ENCODE data around the gene NR1H3. TPM values are rescaled to one million over a fixed set of nuclear protein-coding genes. Genes with fewer than 3 reads are reported as not detected.

Gene NR1H3
- total RNA-seq, 3 donors from 2014 or later (not counting 1 experiment from before 2014, with no cell fraction given): 11.3 to 26.0 (median 13.5) TPM

DNA sequence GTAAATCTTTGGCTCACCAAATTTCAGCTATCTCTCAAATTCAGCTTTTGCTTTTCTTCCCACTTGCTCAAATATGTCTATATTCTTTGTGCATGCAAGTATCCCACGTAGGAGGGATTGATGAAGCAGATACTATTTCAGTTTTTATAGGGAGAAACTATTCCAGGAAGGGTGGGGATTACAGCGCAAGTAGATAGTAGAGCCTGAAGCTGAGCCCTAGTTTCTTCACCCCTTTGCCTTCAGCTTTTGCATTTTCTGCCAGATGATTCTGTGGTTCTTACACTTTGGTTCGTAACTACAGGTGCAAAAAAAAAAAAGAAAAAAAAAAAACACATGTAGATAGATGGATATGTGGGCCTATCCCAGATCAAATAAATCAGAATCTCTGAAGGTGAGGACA, 6.0 kb upstream of the NR1H3 start:
- no peak for DNase-seq
- no peak overlapping the region for H3K4me3 ChIP-seq (ENCODE audit: low read length)

GRCh38 chr11:47253660-47254059, 4.1 kb upstream of the NR1H3 start:
- no peak overlapping the region for H3K4me3 ChIP-seq (ENCODE audit: low read length)
- Mint-ChIP-seq H3K27ac (no peak overlapping the region), H3K27me3 (ENCODE audit: low read depth in 2 of 2) (no peaks in the 10 kb centered on the region), H3K9me3 (no peaks in the 10 kb centered on the region), H3K36me3 (no peaks in the 10 kb centered on the region), H3K4me3 (no peak overlapping the region), H3K4me1 (peaks cover 15 to 32% of the 10 kb centered on the region in 2 donors)
- 90% methylated on average over 2 of the region's 2 CpGs for WGBS (ENCODE audit: insufficient coverage)
- TF ChIP-seq, protein P1, sequence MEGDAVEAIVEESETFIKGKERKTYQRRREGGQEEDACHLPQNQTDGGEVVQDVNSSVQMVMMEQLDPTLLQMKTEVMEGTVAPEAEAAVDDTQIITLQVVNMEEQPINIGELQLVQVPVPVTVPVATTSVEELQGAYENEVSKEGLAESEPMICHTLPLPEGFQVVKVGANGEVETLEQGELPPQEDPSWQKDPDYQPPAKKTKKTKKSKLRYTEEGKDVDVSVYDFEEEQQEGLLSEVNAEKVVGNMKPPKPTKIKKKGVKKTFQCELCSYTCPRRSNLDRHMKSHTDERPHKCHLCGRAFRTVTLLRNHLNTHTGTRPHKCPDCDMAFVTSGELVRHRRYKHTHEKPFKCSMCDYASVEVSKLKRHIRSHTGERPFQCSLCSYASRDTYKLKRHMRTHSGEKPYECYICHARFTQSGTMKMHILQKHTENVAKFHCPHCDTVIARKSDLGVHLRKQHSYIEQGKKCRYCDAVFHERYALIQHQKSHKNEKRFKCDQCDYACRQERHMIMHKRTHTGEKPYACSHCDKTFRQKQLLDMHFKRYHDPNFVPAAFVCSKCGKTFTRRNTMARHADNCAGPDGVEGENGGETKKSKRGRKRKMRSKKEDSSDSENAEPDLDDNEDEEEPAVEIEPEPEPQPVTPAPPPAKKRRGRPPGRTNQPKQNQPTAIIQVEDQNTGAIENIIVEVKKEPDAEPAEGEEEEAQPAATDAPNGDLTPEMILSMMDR (IDR thresholded peaks at IDR 0.05): no peak
- no peak for DNase-seq
- intact Hi-C loops (cut with micrococcal nuclease): no loop called here
- no peaks in the 10 kb centered on the region for H3K9me3 ChIP-seq (ENCODE audit: control insufficient read depth, insufficient read depth, low read length)
- H3K27me3 ChIP-seq (ENCODE audit: control insufficient read depth, insufficient read depth, low read length): no peaks in the 10 kb centered on the region
- no peak for ATAC-seq
- H3K36me3 ChIP-seq (ENCODE audit: control insufficient read depth, insufficient read depth, low read length): no peaks in the 10 kb centered on the region
- peaks cover 27% of the 10 kb centered on the region for H3K4me1 ChIP-seq (ENCODE audit: control insufficient read depth, insufficient read depth, low read length)
- H3K27ac ChIP-seq (ENCODE audit: low read length): no peak overlapping the region

More for the DNA sequence above, 6.0 kb upstream of the NR1H3 start:
- Histone ChIP-seq H3K4me1 (ENCODE audit: control insufficient read depth, insufficient read depth, low read length) (peaks cover 28% of the 10 kb centered on the region), H3K27ac (ENCODE audit: low read length) (no peak overlapping the region), H3K27me3 (ENCODE audit: control insufficient read depth, insufficient read depth, low read length) (no peaks in the 10 kb centered on the region), H3K9me3 (ENCODE audit: control insufficient read depth, insufficient read depth, low read length) (no peaks in the 10 kb centered on the region), H3K36me3 (ENCODE audit: control insufficient read depth, insufficient read depth, low read length) (no peaks in the 10 kb centered on the region)
- Mint-ChIP-seq H3K4me1 (peaks cover 26 to 32% of the 10 kb centered on the region in 2 donors), H3K9me3 (no peaks in the 10 kb centered on the region), H3K27me3 (ENCODE audit: low read depth in 2 of 2) (no peaks in the 10 kb centered on the region), H3K4me3 (no peak overlapping the region), H3K27ac (no peak overlapping the region), H3K36me3 (no peaks in the 10 kb centered on the region)
- intact Hi-C loops (cut with micrococcal nuclease): no loop called here
- TF ChIP-seq, protein P1 (IDR thresholded peaks at IDR 0.05): no peak
- no peak for ATAC-seq
- WGBS (ENCODE audit: insufficient coverage): 56% methylated on average over 3 of the region's 3 CpGs

DNA sequence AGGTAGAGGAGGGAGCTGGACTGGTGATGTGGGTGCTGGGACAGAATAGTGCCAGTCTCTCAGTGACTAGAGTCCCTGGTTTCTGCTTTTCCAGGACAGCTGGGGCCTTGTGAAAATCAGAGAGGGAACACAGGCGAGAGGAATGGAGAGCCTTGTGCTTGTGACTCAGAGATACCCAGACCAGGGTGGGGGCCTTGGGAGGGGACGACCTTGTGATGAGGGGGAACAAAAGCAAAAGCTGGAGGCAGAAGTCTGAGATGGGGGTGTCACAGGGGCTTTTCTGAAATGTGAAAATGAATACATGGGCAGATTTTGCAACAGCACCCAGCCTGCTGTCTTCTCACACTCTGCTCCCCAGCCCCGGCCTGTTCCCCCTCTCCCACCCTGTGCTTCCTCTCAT, 3.4 kb upstream of the NR1H3 start:
- no peak overlapping the region for H3K27ac ChIP-seq (ENCODE audit: low read length)
- Mint-ChIP-seq H3K4me1 (peaks cover 12 to 31% of the 10 kb centered on the region in 2 donors), H3K9me3 (no peaks in the 10 kb centered on the region), H3K36me3 (no peaks in the 10 kb centered on the region), H3K4me3 (no peak overlapping the region), H3K27ac (no peak overlapping the region), H3K27me3 (ENCODE audit: low read depth in 2 of 2) (no peaks in the 10 kb centered on the region)
- no peaks in the 10 kb centered on the region for H3K9me3 ChIP-seq (ENCODE audit: control insufficient read depth, insufficient read depth, low read length)
- intact Hi-C loops (cut with micrococcal nuclease): no loop called here
- H3K36me3 ChIP-seq (ENCODE audit: control insufficient read depth, insufficient read depth, low read length): no peaks in the 10 kb centered on the region
- TF ChIP-seq, protein P1 (IDR thresholded peaks at IDR 0.05): no peak
- ATAC-seq (no peak), DNase-seq (no peak)
- no peak overlapping the region for H3K4me3 ChIP-seq (ENCODE audit: low read length)
- H3K4me1 ChIP-seq (ENCODE audit: control insufficient read depth, insufficient read depth, low read length): peaks cover 30% of the 10 kb centered on the region
- no peaks in the 10 kb centered on the region for H3K27me3 ChIP-seq (ENCODE audit: control insufficient read depth, insufficient read depth, low read length)
- 78% methylated on average over 3 of the region's 3 CpGs for WGBS (ENCODE audit: insufficient coverage)

- WGBS (ENCODE audit: insufficient coverage): 95% methylated on average over 6 of the region's 6 CpGs
- no peak for ATAC-seq
Observed at GRCh38 chr11:47256374-47256773, 1.4 kb upstream of the NR1H3 start.

More at GRCh38 chr11:47256374-47256773, 1.4 kb upstream of the NR1H3 start:
- H3K27ac Mint-ChIP-seq: no peak overlapping the region
- Histone ChIP-seq H3K27me3 (ENCODE audit: control insufficient read depth, insufficient read depth, low read length) (no peaks in the 10 kb centered on the region), H3K9me3 (ENCODE audit: control insufficient read depth, insufficient read depth, low read length) (no peaks in the 10 kb centered on the region), H3K36me3 (ENCODE audit: control insufficient read depth, insufficient read depth, low read length) (no peaks in the 10 kb centered on the region), H3K4me1 (ENCODE audit: control insufficient read depth, insufficient read depth, low read length) (peaks cover 33% of the 10 kb centered on the region), H3K27ac (ENCODE audit: low read length) (no peak overlapping the region), H3K4me3 (ENCODE audit: low read length) (no peak overlapping the region)
- DNase-seq: no peak
- H3K27me3 Mint-ChIP-seq (ENCODE audit: low read depth in 2 of 2): no peaks in the 10 kb centered on the region
- no peaks in the 10 kb centered on the region for H3K36me3 Mint-ChIP-seq
- peaks cover 22 to 35% of the 10 kb centered on the region in 2 donors for H3K4me1 Mint-ChIP-seq
- intact Hi-C loops (cut with micrococcal nuclease): loop anchor here (5.0 kb wide), 1 partner anchor 151 kb away; the partner anchor contains the start of gene SLC39A13
- peak overlapping the region; percentile 25 for H3K4me3 Mint-ChIP-seq
- H3K9me3 Mint-ChIP-seq: no peaks in the 10 kb centered on the region
- TF ChIP-seq, protein P1 (IDR thresholded peaks at IDR 0.05): no peak
